ENCODE results near the gene SLC9A9. TPM values are rescaled to one million over a fixed set of nuclear protein-coding genes. Genes with fewer than 3 reads are reported as not detected.

SLC9A9 gene
- polyA plus RNA-seq, 1 donor (not counting 4 experiments of a cell fraction or from before 2014, with no cell fraction given), result 5.2 TPM

- Histone ChIP-seq H3K9me3 (ENCODE audit: control insufficient read depth, low read depth, low read length) (no peaks in the 10 kb centered on the region), H3K27ac (ENCODE audit: control insufficient read depth, insufficient read depth, low read length) (no peak overlapping the region), H4K20me1 (ENCODE audit: control insufficient read depth, extremely low read depth, insufficient read depth, low read length) (no peaks in the 10 kb centered on the region), H3K9ac (ENCODE audit: control insufficient read depth, extremely low read depth, insufficient read depth, low read length) (no peak overlapping the region), H3K4me3 (ENCODE audit: control insufficient read depth in 2 of 3, extremely low read depth in 1 of 3, insufficient read depth in 2 of 3, low read depth in 1 of 3, low read length in 3 of 3) (no peak overlapping the region), H3K9me1 (ENCODE audit: control insufficient read depth, extremely low read depth, insufficient read depth, low read length) (no peaks in the 10 kb centered on the region), H3K36me3 (ENCODE audit: control insufficient read depth in 2 of 2, extremely low read depth in 1 of 2, insufficient read depth in 2 of 2, low read length in 2 of 2) (no peaks in the 10 kb centered on the region), H3K27me3 (ENCODE audit: control insufficient read depth, extremely low read depth, insufficient read depth, low read length) (no peaks in the 10 kb centered on the region), H3K79me2 (ENCODE audit: control insufficient read depth, insufficient read depth, low read length) (no peaks in the 10 kb centered on the region), H3K4me2 (ENCODE audit: control insufficient read depth, extremely low read depth, insufficient read depth, low read depth, low read length) (no peak overlapping the region), H2AFZ (ENCODE audit: control insufficient read depth, low read length) (no peak overlapping the region), H3K4me1 (ENCODE audit: control insufficient read depth, extremely low read depth, insufficient read depth, low read length) (no peaks in the 10 kb centered on the region)
- FAIRE-seq (no peak), DNase-seq (ENCODE audit: low read depth, low spot score) (no peak)
- no peak for TF ChIP-seq EZH2 (IDR thresholded peaks at IDR 0.05; ENCODE audit: low read length)
- no peak for TF ChIP-seq CTCF (optimal IDR thresholded peaks at IDR 0.05 in 1 of 3, IDR thresholded peaks at IDR 0.05 in 1 of 3, conservative IDR thresholded peaks at IDR 0.05 in 1 of 3; ENCODE audit: extremely low read depth in 1 of 3, insufficient read depth in 2 of 3, low read length in 3 of 3)
- dilution Hi-C loops (cut with MboI; ENCODE audit: extremely low pct_ligation_motif_present, low sequenced_read_pairs), result no loop called here
Measured at GRCh38 chr3:143754090-143754489, 94.2 kb downstream of the SLC9A9 start.

- no peak for FAIRE-seq
- dilution Hi-C loops (cut with MboI; ENCODE audit: extremely low pct_ligation_motif_present, low sequenced_read_pairs), result no loop called here
- Histone ChIP-seq H3K4me1 (ENCODE audit: control insufficient read depth, extremely low read depth, insufficient read depth, low read length) (no peaks in the 10 kb centered on the region), H4K20me1 (ENCODE audit: control insufficient read depth, extremely low read depth, insufficient read depth, low read length) (no peaks in the 10 kb centered on the region), H3K4me2 (ENCODE audit: control insufficient read depth, extremely low read depth, insufficient read depth, low read depth, low read length) (no peak overlapping the region), H2AFZ (ENCODE audit: control insufficient read depth, low read length) (no peak overlapping the region), H3K4me3 (ENCODE audit: control insufficient read depth in 2 of 3, extremely low read depth in 1 of 3, insufficient read depth in 2 of 3, low read depth in 1 of 3, low read length in 3 of 3) (no peak overlapping the region), H3K9ac (ENCODE audit: control insufficient read depth, extremely low read depth, insufficient read depth, low read length) (no peak overlapping the region), H3K9me3 (ENCODE audit: control insufficient read depth, low read depth, low read length) (no peaks in the 10 kb centered on the region), H3K79me2 (ENCODE audit: control insufficient read depth, insufficient read depth, low read length) (no peaks in the 10 kb centered on the region), H3K9me1 (ENCODE audit: control insufficient read depth, extremely low read depth, insufficient read depth, low read length) (no peaks in the 10 kb centered on the region), H3K36me3 (ENCODE audit: control insufficient read depth in 2 of 2, extremely low read depth in 1 of 2, insufficient read depth in 2 of 2, low read length in 2 of 2) (no peaks in the 10 kb centered on the region), H3K27ac (ENCODE audit: control insufficient read depth, insufficient read depth, low read length) (no peak overlapping the region), H3K27me3 (ENCODE audit: control insufficient read depth, extremely low read depth, insufficient read depth, low read length) (no peaks in the 10 kb centered on the region)
- no peak for DNase-seq (ENCODE audit: low read depth, low spot score)
- TF ChIP-seq EZH2 (IDR thresholded peaks at IDR 0.05; ENCODE audit: low read length), result no peak
- TF ChIP-seq CTCF (optimal IDR thresholded peaks at IDR 0.05 in 1 of 3, IDR thresholded peaks at IDR 0.05 in 1 of 3, conservative IDR thresholded peaks at IDR 0.05 in 1 of 3; ENCODE audit: extremely low read depth in 1 of 3, insufficient read depth in 2 of 3, low read length in 3 of 3), result no peak
Measured at GRCh38 chr3:143753456-143753855, 94.8 kb downstream of the SLC9A9 start.

Data from keratinocyte (primary cell).